ENCODE data around the gene VEPH1.

The VEPH1 gene

GRCh38 chr3:157387708-157388435 is 115.3 kb downstream of the VEPH1 start:
- no peak for TF ChIP-seq GATA2 (IDR thresholded peaks at IDR 0.05; ENCODE audit: low read depth, low read length)
- TF ChIP-seq GATA3 (IDR thresholded peaks at IDR 0.05; ENCODE audit: low read depth, low read length): no peak

- TF ChIP-seq GATA3 (IDR thresholded peaks at IDR 0.05; ENCODE audit: low read depth, low read length) (no peak), GATA2 (IDR thresholded peaks at IDR 0.05; ENCODE audit: low read depth, low read length) (no peak)
These were observed 118.7 kb downstream of the VEPH1 start for GRCh38 chr3:157384491-157384890.

- TF ChIP-seq GATA2 (IDR thresholded peaks at IDR 0.05; ENCODE audit: low read depth, low read length) (no peak), GATA3 (IDR thresholded peaks at IDR 0.05; ENCODE audit: low read depth, low read length) (no peak)
These were observed 119.2 kb downstream of the VEPH1 start for GRCh38 chr3:157384031-157384430.

- no peak for TF ChIP-seq GATA2 (IDR thresholded peaks at IDR 0.05; ENCODE audit: low read depth, low read length)
- no peak for TF ChIP-seq GATA3 (IDR thresholded peaks at IDR 0.05; ENCODE audit: low read depth, low read length)
These were observed 121.6 kb downstream of the VEPH1 start for GRCh38 chr3:157381606-157382005.

GRCh38 chr3:157379525-157380140 is 123.6 kb downstream of the VEPH1 start:
- no peak for TF ChIP-seq GATA2 (IDR thresholded peaks at IDR 0.05; ENCODE audit: low read depth, low read length)
- TF ChIP-seq GATA3 (IDR thresholded peaks at IDR 0.05; ENCODE audit: low read depth, low read length): no peak

GRCh38 chr3:157376603-157377300 is 126.5 kb downstream of the VEPH1 start:
- TF ChIP-seq GATA2 (IDR thresholded peaks at IDR 0.05; ENCODE audit: low read depth, low read length) (no peak), GATA3 (IDR thresholded peaks at IDR 0.05; ENCODE audit: low read depth, low read length) (no peak)

- no peak for TF ChIP-seq GATA3 (IDR thresholded peaks at IDR 0.05; ENCODE audit: low read depth, low read length)
- TF ChIP-seq GATA2 (IDR thresholded peaks at IDR 0.05; ENCODE audit: low read depth, low read length): no peak
These were observed 127.8 kb downstream of the VEPH1 start for GRCh38 chr3:157375342-157375986.

- TF ChIP-seq GATA2 (IDR thresholded peaks at IDR 0.05; ENCODE audit: low read depth, low read length) (no peak), GATA3 (IDR thresholded peaks at IDR 0.05; ENCODE audit: low read depth, low read length) (no peak)
These were observed 128.3 kb downstream of the VEPH1 start for GRCh38 chr3:157374933-157375332.

GRCh38 chr3:157373783-157374182 is 129.4 kb downstream of the VEPH1 start:
- TF ChIP-seq GATA3 (IDR thresholded peaks at IDR 0.05; ENCODE audit: low read depth, low read length) (no peak), GATA2 (IDR thresholded peaks at IDR 0.05; ENCODE audit: low read depth, low read length) (no peak)

GRCh38 chr3:157370867-157371266 is 132.3 kb downstream of the VEPH1 start:
- TF ChIP-seq GATA3 (IDR thresholded peaks at IDR 0.05; ENCODE audit: low read depth, low read length): no peak
- TF ChIP-seq GATA2 (IDR thresholded peaks at IDR 0.05; ENCODE audit: low read depth, low read length): no peak

- no peak for TF ChIP-seq GATA2 (IDR thresholded peaks at IDR 0.05; ENCODE audit: low read depth, low read length)
- no peak for TF ChIP-seq GATA3 (IDR thresholded peaks at IDR 0.05; ENCODE audit: low read depth, low read length)
These were observed 133.3 kb downstream of the VEPH1 start for GRCh38 chr3:157369727-157370421.

GRCh38 chr3:157368171-157368570 is 135.0 kb downstream of the VEPH1 start:
- TF ChIP-seq GATA2 (IDR thresholded peaks at IDR 0.05; ENCODE audit: low read depth, low read length) (no peak), GATA3 (IDR thresholded peaks at IDR 0.05; ENCODE audit: low read depth, low read length) (no peak)

- TF ChIP-seq GATA2 (IDR thresholded peaks at IDR 0.05; ENCODE audit: low read depth, low read length): no peak
- TF ChIP-seq GATA3 (IDR thresholded peaks at IDR 0.05; ENCODE audit: low read depth, low read length): no peak
These were observed 139.8 kb downstream of the VEPH1 start for GRCh38 chr3:157363393-157363792.

- TF ChIP-seq GATA3 (IDR thresholded peaks at IDR 0.05; ENCODE audit: low read depth, low read length): no peak
- no peak for TF ChIP-seq GATA2 (IDR thresholded peaks at IDR 0.05; ENCODE audit: low read depth, low read length)
These were observed 140.9 kb downstream of the VEPH1 start for GRCh38 chr3:157362348-157362747.
